ENCODE measurements around the gene OR6B1.

The OR6B1 gene

GRCh38 chr7:143975617-143976016 lies 24.5 kb upstream of the OR6B1 start:
- Histone ChIP-seq H3K27ac (no peak overlapping the region), H3K4me3 (ENCODE audit: low read depth, low read length) (no peak overlapping the region), H3K9me3 (ENCODE audit: severe bottlenecking) (no peaks in the 10 kb centered on the region), H3K27me3 (ENCODE audit: insufficient read depth, low read depth, severe bottlenecking) (no peaks in the 10 kb centered on the region), H3K36me3 (no peaks in the 10 kb centered on the region)
- DNase-seq: peak; percentile 24
- peak; percentile 42 for TF ChIP-seq CTCF (IDR thresholded peaks at IDR 0.05; ENCODE audit: low read depth, low read length)

GRCh38 chr7:143978585-143978984 lies 21.5 kb upstream of the OR6B1 start:
- no peak for DNase-seq
- H3K9me3 ChIP-seq (ENCODE audit: severe bottlenecking): no peaks in the 10 kb centered on the region
- no peaks in the 10 kb centered on the region for H3K36me3 ChIP-seq
- no peaks in the 10 kb centered on the region for H3K27me3 ChIP-seq (ENCODE audit: insufficient read depth, low read depth, severe bottlenecking)
- no peak overlapping the region for H3K27ac ChIP-seq
- no peak overlapping the region for H3K4me3 ChIP-seq (ENCODE audit: low read depth, low read length)
- TF ChIP-seq CTCF (IDR thresholded peaks at IDR 0.05; ENCODE audit: low read depth, low read length): no peak

GRCh38 chr7:143979359-143979758 lies 20.8 kb upstream of the OR6B1 start:
- Histone ChIP-seq H3K27ac (no peak overlapping the region), H3K27me3 (ENCODE audit: insufficient read depth, low read depth, severe bottlenecking) (no peaks in the 10 kb centered on the region), H3K9me3 (ENCODE audit: severe bottlenecking) (no peaks in the 10 kb centered on the region), H3K4me3 (ENCODE audit: low read depth, low read length) (no peak overlapping the region), H3K36me3 (no peaks in the 10 kb centered on the region)
- TF ChIP-seq CTCF (IDR thresholded peaks at IDR 0.05; ENCODE audit: low read depth, low read length): no peak
- DNase-seq: no peak

GRCh38 chr7:143979998-143980397 lies 20.1 kb upstream of the OR6B1 start:
- TF ChIP-seq CTCF (IDR thresholded peaks at IDR 0.05; ENCODE audit: low read depth, low read length): no peak
- H3K36me3 ChIP-seq: no peaks in the 10 kb centered on the region
- H3K27ac ChIP-seq: no peak overlapping the region
- no peaks in the 10 kb centered on the region for H3K9me3 ChIP-seq (ENCODE audit: severe bottlenecking)
- H3K4me3 ChIP-seq (ENCODE audit: low read depth, low read length): no peak overlapping the region
- no peaks in the 10 kb centered on the region for H3K27me3 ChIP-seq (ENCODE audit: insufficient read depth, low read depth, severe bottlenecking)
- no peak for DNase-seq

GRCh38 chr7:143980746-143981510 lies 19.2 kb upstream of the OR6B1 start:
- H3K4me3 ChIP-seq (ENCODE audit: low read depth, low read length): no peak overlapping the region
- H3K27me3 ChIP-seq (ENCODE audit: insufficient read depth, low read depth, severe bottlenecking): no peaks in the 10 kb centered on the region
- TF ChIP-seq CTCF (IDR thresholded peaks at IDR 0.05; ENCODE audit: low read depth, low read length): no peak
- H3K9me3 ChIP-seq (ENCODE audit: severe bottlenecking): no peaks in the 10 kb centered on the region
- DNase-seq: no peak
- H3K36me3 ChIP-seq: no peaks in the 10 kb centered on the region
- H3K27ac ChIP-seq: no peak overlapping the region

- no peak for DNase-seq
- Histone ChIP-seq H3K36me3 (no peaks in the 10 kb centered on the region), H3K27ac (no peak overlapping the region), H3K9me3 (ENCODE audit: severe bottlenecking) (no peaks in the 10 kb centered on the region), H3K27me3 (ENCODE audit: insufficient read depth, low read depth, severe bottlenecking) (no peaks in the 10 kb centered on the region), H3K4me3 (ENCODE audit: low read depth, low read length) (no peak overlapping the region)
- no peak for TF ChIP-seq CTCF (IDR thresholded peaks at IDR 0.05; ENCODE audit: low read depth, low read length)
These were observed 16.2 kb upstream of the OR6B1 start for GRCh38 chr7:143983960-143984359.

Measured in WERI-Rb-1 (cell line).